Hematopoietic multipotent progenitor cell treated with erythropoietin and hydrocortisone succinate and interleukin-3 and kit ligand, for 17 days (in vitro differentiated cells): ENCODE data around the gene DCAF10.
"Not testable (repeated sequence)": the region's sequence is repeated elsewhere in the genome, so short reads cannot be mapped to it uniquely, and the experiment has no call there.

Experiments used
- DNase-seq: peaks from one replicate; pipeline ENCODE4 v3.0.0-alpha.2; 2015; ENCODE audit warnings: low spot score

The DCAF10 gene

DNA sequence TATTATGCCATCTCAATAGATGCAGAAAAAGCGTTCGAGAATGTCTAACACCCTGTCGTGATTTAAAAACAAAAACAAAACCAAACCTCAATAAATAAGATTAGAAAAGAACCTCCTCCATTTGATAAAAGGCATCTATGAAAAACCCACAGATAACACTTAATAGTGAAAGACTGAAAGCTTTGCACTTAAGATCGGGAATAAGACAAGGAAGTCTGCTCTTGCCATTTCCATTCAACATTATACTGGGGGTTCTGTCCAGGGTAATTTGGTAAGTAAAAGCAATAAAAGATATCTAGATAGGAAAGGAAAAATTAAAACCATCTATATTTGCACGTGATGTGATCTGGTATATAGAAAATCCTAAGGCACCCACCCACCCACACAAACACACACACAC, 8.5 kb upstream of the DCAF10 start:
- no peak for DNase-seq

- DNase-seq, result no peak
These were observed 4.4 kb upstream of the DCAF10 start for GRCh38 chr9:37796232-37796631.

DNA sequence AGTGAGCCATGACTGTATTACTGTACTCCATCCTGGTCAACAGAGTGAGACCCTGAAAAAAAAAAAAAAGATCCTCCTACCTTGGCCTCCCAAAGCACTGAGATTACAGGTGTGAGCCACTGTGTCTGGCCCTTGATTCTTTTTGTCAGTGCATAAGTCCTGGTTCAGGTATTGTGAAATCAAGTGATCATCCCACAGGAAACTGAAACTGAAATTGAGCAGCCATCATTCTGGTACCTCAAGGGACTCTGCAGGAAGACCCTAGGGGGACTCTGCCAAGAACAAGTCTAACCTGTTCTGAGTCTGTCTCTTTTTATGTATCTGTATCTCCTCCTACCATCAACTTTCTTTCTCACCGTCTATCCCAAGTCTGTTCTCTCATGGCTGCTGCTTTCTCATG, 1.9 kb upstream of the DCAF10 start:
- DNase-seq, result no peak

GRCh38 chr9:37801287-37801850, 772 bp downstream of the DCAF10 start:
- DNase-seq, result peak; percentile 38

DNA sequence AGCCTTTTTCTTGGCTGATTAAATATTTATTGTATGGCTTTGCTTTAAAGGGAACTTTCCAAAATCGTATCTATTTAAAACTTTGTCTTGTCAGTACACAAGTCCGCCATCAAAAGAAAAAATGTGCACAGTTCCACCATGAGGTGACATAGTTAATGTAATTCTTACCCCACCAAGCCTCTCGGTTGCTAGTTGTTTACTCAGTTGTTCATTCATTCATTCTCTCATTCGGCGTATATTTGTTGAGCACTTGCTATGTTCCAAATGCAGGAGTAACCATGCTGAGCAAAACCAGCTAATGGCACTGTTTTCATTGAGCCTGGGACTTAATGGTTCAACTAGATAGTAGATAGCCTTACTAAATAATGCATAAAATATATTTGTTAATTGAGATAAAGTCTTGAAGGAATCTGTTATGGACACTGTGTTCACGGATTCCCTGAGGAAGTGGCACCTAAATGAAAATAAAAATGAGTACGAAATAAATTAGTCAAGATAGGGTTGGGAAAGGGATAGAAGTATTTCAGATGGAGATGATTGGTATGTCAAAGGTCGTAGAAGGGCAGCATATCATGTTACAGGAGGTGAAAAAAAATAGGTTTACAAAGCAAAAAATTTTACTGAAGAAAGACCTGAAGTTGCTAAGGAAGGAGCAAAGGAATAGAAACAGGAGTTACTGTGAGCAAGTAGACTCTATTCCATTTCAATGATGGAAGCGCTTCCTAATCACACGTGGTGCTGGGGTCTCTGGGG, 1.5 kb downstream of the DCAF10 start:
- no peak for DNase-seq

GRCh38 chr9:37806271-37806670, 5.7 kb downstream of the DCAF10 start:
- DNase-seq, result no peak

DNA sequence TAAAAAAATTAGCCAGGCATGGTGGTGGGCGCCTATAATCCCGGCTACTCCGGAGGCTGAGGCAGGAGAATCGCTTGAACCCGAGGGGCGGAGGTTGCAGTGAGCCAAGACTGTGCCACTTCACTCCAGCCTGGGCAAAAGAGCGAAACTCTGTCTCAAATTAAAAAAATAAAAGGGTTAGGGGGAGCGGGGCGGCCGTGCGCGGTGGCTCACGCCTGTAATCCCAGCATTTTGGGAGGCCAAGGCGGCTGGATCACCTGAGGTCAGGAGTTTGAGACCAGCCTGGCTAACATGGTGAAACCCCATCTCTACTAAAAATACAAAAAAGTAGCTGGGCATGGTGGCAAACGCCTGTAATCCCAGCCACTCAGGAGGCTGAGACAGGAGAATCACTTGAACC, 9.1 kb downstream of the DCAF10 start:
- not testable (repeated sequence) for DNase-seq

- no peak for DNase-seq
These were observed 11.4 kb downstream of the DCAF10 start for GRCh38 chr9:37811906-37812476.

- DNase-seq, result no peak
These were observed 12.3 kb downstream of the DCAF10 start for GRCh38 chr9:37812773-37813379.

GRCh38 chr9:37818849-37819248, 18.3 kb downstream of the DCAF10 start:
- DNase-seq, result no peak

- DNase-seq, result no peak
These were observed 19.5 kb downstream of the DCAF10 start for GRCh38 chr9:37820142-37820541.

GRCh38 chr9:37825174-37825573, 24.6 kb downstream of the DCAF10 start:
- not testable (repeated sequence) for DNase-seq

- DNase-seq, result no peak
These were observed 27.0 kb downstream of the DCAF10 start for GRCh38 chr9:37827483-37828165.

DNA sequence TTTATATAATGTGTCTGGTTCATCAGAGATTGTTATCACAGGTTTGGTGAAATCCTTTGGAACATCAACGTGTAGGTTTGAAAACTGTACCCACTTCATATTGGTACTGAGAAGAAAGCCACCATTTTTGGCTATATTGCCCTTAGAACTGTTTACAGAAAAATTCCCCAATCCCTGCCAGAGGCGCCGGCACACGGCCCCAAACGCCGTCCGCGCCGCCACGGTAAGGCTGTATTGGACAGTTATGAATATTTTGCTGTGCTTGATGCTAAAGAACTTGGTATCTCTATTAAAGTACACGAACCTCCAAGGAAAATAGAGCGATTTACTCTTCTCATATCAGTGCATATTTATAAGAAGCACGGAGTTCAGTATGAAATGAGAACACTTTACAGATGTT, 35.2 kb downstream of the DCAF10 start:
- no peak for DNase-seq

DNA sequence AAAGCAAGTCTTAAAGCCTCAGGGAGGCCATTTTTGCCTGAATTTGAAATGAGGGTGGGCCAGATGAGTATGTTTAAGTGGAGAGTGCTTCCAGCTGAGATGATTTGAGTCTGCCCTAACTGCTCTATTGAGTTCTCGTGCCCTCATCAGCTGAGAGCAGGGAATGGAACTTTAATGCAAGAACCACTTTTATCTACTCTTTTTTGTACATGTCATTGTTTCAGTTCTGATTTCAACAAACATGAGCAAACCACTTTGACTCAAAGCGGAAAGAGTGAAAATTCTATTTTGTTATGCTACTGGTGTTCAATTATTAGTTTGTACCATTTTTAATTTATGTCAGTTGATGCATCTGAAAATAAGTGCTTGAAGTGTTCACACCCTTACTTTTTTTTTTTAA, 35.8 kb downstream of the DCAF10 start:
- no peak for DNase-seq

DNA sequence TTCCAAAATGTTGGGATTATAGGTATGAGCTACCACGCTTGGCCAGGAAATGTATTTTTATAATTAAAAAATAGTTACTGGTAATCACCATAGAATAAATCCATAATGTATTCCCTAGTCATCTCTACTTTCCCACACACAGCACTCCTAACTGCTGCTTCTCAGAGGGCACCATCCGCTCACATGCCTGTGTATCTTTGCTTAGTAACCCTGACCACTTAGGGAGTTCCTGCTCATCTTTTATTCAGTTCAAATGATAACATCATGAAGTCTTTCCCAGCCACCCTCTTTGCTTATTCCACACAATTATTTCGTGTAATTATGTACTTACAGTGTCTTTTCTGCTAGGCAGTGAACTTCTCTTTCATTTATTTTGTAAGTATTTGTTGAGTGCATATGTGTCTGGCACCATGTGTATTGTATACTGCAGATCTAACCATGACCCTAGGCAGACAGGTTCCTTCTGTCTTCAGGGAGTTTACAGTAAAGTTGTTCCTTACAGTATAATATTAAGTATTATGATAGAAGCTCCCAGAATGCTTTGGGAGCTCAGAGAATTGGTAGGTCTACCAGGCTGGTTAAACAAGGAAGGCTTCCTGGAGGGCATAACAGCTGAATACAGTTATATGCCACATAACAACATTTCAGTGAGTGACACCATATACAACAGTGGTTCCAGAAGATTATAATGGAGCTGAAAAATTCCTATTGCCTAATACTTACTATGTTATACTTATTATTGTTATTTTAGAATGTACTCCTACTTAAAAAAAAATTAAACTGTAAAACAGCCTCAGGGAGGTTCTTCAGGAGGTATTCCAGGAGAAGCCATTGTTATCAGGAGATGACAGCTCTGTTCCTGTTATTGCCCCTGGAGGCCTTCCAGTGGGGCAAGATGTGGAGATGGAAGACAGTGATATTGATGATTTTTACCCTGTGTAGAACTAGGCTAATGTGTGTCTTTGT, 39.2 kb downstream of the DCAF10 start:
- DNase-seq, result peak; percentile 38

- peak; percentile 44 for DNase-seq
These were observed 40.1 kb downstream of the DCAF10 start for GRCh38 chr9:37840560-37841194.

DNA sequence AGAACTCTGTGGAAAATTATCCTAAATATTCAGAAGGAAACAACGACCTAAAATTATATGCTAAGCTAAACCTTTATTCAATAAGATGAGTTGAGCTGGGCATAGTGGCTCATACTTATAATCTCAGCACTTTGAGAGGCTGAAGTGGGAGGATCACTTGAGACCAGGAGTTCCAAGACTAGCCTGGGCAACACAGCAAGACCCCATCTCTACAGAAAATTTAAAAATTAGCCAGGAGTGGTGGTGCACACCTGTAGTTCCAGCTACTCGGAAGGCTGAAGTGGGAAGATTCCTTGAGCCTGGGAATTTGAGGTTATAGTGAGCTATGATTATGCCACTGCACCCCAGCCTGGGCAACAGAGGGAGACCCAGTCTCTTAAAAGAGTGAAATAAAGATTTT, 51.6 kb downstream of the DCAF10 start:
- DNase-seq, result no peak

GRCh38 chr9:37856551-37856950, 56.0 kb downstream of the DCAF10 start:
- no peak for DNase-seq

GRCh38 chr9:37859043-37859442, 58.4 kb downstream of the DCAF10 start:
- no peak for DNase-seq

DNA sequence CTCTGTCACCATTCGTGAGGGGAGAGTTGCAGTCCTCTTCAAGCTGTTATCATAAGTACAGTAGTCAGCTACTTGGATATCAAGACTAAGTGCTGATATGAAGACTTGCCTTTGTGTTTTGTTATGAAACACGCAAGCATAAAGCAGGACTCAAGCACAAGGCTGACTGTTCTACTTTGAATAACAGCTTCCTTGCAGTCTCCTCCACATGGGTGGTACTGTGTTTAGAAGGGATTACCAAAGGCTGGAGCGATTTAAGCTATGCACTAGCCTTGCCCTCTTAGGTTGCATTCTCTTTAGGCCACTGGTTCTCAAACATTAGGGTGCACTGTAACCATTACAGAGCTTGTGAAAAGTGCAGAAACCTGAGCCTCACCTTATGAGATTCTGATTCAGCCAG, 61.9 kb downstream of the DCAF10 start:
- no peak for DNase-seq
